ENCODE results near the gene ITIH3. TPM values are rescaled to one million over a fixed set of nuclear protein-coding genes. Genes with fewer than 3 reads are reported as not detected.

ITIH3 gene
- total RNA-seq, 4 donors from 2014 or later, result 0.83 to 3.2 (median 1.5) TPM

DNA sequence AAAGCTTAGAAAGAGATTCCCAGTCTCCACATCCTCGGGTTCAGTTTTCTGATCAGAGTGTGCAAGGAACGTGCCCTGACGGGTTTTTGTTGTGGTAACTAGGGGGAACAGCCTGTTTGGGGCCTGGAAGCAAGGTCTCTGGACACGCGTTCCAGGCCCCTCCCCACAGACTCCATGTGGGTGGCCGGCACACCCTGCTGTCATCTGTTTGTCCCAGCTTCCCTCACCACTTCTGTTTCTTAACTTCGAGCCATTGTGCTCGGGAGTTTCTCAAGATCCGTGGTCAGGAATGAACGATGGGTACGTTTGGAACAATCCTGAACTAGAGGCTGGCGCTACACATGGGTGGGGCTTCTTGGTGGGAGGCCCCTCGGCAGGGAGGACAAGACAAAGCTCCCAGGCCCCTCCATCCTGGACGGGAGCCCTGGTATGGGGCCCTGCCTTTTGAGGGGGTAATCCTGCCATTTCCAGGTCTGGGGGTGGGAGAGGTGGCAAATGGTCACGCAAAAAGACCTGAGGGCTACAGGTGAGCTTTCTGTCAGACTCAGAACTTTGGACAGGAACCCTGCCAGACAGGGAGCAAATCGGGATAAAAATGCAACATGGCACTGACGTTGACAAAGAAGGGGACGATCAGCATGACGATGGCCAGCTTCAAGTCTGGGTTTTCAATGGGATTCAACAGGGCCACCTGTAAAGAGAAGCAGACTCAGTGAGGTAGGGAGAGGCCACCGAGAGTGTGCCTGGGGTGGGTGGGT lies 48.7 kb downstream of the ITIH3 start:
- Histone ChIP-seq H3K27ac (replicated peaks in 1 of 4) (peak overlapping the region; percentile 78 to 83 (median 80)), H3K4me3 (no peak overlapping the region), H3K4me1 (peaks cover 51 to 68% (median 62%) of the 10 kb centered on the region in 4 donors), H3K27me3 (no peaks in the 10 kb centered on the region), H3K36me3 (peaks cover 0 to 64% (median 35%) of the 10 kb centered on the region in 4 donors), H3K9me3 (no peaks in the 10 kb centered on the region)
- DNase-seq (ENCODE audit: extremely low spot score), result no peak
- TF ChIP-seq POLR2AphosphoS5 (IDR thresholded peaks at IDR 0.05) (no peak), POLR2A (IDR thresholded peaks at IDR 0.05; ENCODE audit: low read depth) (no peak), EP300 (IDR thresholded peaks at IDR 0.05) (no peak)
- TF ChIP-seq, protein P1, sequence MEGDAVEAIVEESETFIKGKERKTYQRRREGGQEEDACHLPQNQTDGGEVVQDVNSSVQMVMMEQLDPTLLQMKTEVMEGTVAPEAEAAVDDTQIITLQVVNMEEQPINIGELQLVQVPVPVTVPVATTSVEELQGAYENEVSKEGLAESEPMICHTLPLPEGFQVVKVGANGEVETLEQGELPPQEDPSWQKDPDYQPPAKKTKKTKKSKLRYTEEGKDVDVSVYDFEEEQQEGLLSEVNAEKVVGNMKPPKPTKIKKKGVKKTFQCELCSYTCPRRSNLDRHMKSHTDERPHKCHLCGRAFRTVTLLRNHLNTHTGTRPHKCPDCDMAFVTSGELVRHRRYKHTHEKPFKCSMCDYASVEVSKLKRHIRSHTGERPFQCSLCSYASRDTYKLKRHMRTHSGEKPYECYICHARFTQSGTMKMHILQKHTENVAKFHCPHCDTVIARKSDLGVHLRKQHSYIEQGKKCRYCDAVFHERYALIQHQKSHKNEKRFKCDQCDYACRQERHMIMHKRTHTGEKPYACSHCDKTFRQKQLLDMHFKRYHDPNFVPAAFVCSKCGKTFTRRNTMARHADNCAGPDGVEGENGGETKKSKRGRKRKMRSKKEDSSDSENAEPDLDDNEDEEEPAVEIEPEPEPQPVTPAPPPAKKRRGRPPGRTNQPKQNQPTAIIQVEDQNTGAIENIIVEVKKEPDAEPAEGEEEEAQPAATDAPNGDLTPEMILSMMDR (IDR thresholded peaks at IDR 0.05), result no peak
- intact Hi-C loops (cut with DNase I), result no loop called here
- WGBS, result 77% methylated on average over 13 of the region's 20 CpGs

DNA sequence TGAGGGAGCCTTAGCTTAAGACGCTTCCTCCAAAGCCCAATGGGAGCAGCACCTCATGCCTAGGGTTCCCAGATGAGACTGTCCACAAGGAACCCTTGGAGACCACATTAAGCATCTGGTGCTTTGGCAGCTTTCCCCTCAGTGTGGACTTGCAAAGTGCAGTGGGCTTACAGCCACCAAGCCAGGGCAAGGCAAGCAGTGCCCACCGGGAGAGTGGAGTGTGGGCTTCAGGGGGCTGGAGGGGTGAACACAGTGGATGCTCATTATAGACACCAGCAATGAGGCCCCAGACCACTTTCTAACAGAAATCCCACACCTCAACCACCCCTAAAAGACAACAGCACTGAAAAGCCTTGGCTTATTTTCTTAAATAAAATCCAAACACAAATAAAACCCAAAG lies 49.3 kb downstream of the ITIH3 start:
- DNase-seq (ENCODE audit: extremely low spot score), result no peak
- intact Hi-C loops (cut with DNase I), result no loop called here
- H3K4me1 ChIP-seq, result peaks cover 51 to 74% (median 67%) of the 10 kb centered on the region in 4 donors

DNA sequence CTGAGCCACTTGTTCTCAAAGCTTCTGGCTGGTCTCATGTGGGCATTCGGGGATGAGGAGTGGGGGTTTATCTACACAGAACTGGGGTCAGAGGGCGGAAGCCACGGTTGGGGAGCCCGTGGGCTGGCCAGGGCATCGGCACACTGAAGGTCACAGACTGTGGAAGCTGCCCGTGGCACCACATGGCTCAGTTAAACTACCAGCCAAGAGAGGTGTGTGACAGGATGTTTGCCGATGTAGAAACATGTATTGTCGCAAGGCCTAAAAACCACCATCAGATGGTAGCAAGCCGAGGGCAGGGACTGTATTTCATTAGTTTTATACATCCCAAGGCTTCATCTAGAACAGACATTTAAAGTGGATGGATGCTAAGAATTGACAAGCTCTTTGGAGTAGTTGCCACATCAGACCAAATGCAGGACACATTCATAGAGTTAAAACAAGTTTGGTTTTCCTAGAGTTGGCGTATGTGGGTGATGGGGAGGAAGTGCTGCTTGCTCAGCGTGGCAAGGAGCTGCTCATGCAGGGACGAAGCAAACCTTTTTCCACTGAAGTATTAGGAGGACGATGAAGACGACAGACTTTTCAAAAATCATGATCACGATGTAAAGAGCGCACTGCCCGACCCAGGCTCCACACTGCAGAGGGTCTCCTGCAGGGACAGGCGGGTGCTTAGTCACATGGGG lies 49.8 kb downstream of the ITIH3 start:
- intact Hi-C loops (cut with DNase I), result no loop called here
- peaks cover 0 to 64% (median 39%) of the 10 kb centered on the region in 4 donors for H3K36me3 ChIP-seq
- WGBS, result 66% methylated on average over 18 of the region's 18 CpGs
- no peak overlapping the region for H3K4me3 ChIP-seq
- H3K27me3 ChIP-seq, result no peaks in the 10 kb centered on the region
- DNase-seq (ENCODE audit: extremely low spot score), result no peak
- H3K9me3 ChIP-seq, result no peaks in the 10 kb centered on the region
- peak overlapping the region; percentile 78 to 83 (median 80) for H3K27ac ChIP-seq (replicated peaks in 1 of 4)
- TF ChIP-seq POLR2AphosphoS5 (IDR thresholded peaks at IDR 0.05), result no peak
- TF ChIP-seq EP300 (IDR thresholded peaks at IDR 0.05), result no peak
- TF ChIP-seq, protein P1 (IDR thresholded peaks at IDR 0.05), result no peak
- no peak for TF ChIP-seq POLR2A (IDR thresholded peaks at IDR 0.05; ENCODE audit: low read depth)
- peaks cover 51 to 80% (median 72%) of the 10 kb centered on the region in 4 donors for H3K4me1 ChIP-seq

More for the DNA sequence above, 49.3 kb downstream of the ITIH3 start:
- Histone ChIP-seq H3K4me3 (no peak overlapping the region), H3K36me3 (peaks cover 0 to 64% (median 37%) of the 10 kb centered on the region in 4 donors), H3K27ac (replicated peaks in 1 of 4) (peak overlapping the region; percentile 78 to 83 (median 80)), H3K27me3 (no peaks in the 10 kb centered on the region), H3K9me3 (no peaks in the 10 kb centered on the region)
- 90% methylated on average over 2 of the region's 2 CpGs for WGBS
- TF ChIP-seq EP300 (IDR thresholded peaks at IDR 0.05) (no peak), POLR2AphosphoS5 (IDR thresholded peaks at IDR 0.05) (no peak), POLR2A (IDR thresholded peaks at IDR 0.05; ENCODE audit: low read depth) (no peak)
- TF ChIP-seq, protein P1 (IDR thresholded peaks at IDR 0.05), result no peak

DNA sequence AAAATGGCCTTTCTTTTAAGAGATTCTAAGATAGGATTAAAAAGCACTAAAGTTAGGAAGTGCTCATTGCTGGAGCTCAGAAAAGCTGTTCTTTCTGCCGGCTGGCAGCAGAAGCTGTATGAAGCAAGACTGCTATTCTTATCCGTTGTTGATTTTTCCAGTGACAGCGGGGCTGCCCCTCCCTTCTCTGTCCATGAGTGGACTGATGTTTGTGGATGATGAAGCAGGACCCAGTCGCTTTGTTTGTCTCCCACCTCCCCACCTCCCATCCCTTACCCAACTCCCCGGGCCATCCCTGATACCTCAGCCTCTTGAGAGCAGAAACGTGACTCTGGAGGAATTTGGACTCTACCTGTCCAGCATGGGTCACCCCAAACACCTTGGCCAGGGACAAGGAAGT lies 50.6 kb downstream of the ITIH3 start:
- Histone ChIP-seq H3K4me1 (peaks cover 51 to 83% (median 74%) of the 10 kb centered on the region in 4 donors), H3K36me3 (peaks cover 0 to 64% (median 40%) of the 10 kb centered on the region in 4 donors), H3K9me3 (no peaks in the 10 kb centered on the region), H3K27me3 (no peaks in the 10 kb centered on the region), H3K27ac (replicated peaks in 1 of 4) (peak overlapping the region; percentile 78 to 83 (median 80)), H3K4me3 (no peak overlapping the region)
- no peak for DNase-seq (ENCODE audit: extremely low spot score)
- intact Hi-C loops (cut with DNase I), result loop anchor here (5.0 kb wide), 3 partner anchors 47 to 227 kb away; partner anchors contain the start of gene NEK4
- 16% methylated on average over 6 of the region's 6 CpGs for WGBS
- no peak for TF ChIP-seq POLR2A (IDR thresholded peaks at IDR 0.05; ENCODE audit: low read depth)
- TF ChIP-seq POLR2AphosphoS5 (IDR thresholded peaks at IDR 0.05), result peak; percentile 65 to 81

Data from esophagus muscularis mucosa (tissue), 4 donors.